ENCODE results near the gene PHETA2. TPM values are rescaled to one million over a fixed set of nuclear protein-coding genes. Genes with fewer than 3 reads are reported as not detected.

Gene PHETA2
- total and polyA plus RNA-seq, 2 of the 4 experiments (the other 2 are of a cell fraction), result 6.5 to 10.0 TPM

- no peak overlapping the region for H2BK5ac ChIP-seq (ENCODE audit: low read depth, low read length, poor library complexity, severe bottlenecking)
- in situ Hi-C loops (cut with MboI; ENCODE audit: low sequenced_read_pairs), result no loop called here
- no CpG with 5 or more reads among the region's 5 CpGs for WGBS, 2 experiments (ENCODE audit: extremely low coverage in 2 of 2, insufficient read length in 1 of 2)
- no peak overlapping the region for H3K14ac ChIP-seq (replicated peaks; ENCODE audit: low read depth, low read length)
- H3K9me1 ChIP-seq (ENCODE audit: insufficient read depth, low read length), result no peaks in the 10 kb centered on the region
- ATAC-seq (ENCODE audit: low read depth), result no peak
- no peak overlapping the region for H3K56ac ChIP-seq (ENCODE audit: extremely low read depth, insufficient read depth, low read length)
- H2AK5ac ChIP-seq (ENCODE audit: low read depth, low read length), result no peak overlapping the region
- H4K8ac ChIP-seq (ENCODE audit: low read depth in 2 of 2, low read length in 2 of 2), result no peak overlapping the region
- no peak overlapping the region for H2BK15ac ChIP-seq (ENCODE audit: low read depth, low read length)
- POLR2A ChIA-PET (ENCODE audit: unreplicated experiment), result no interaction called here
- H3K9ac ChIP-seq (ENCODE audit: low read depth, low read length), result no peak overlapping the region
- CTCF ChIA-PET, result no interaction called here
- no peak overlapping the region for H4K91ac ChIP-seq (ENCODE audit: insufficient read depth, low read depth, low read length)
- no peaks in the 10 kb centered on the region for H3K36me3 ChIP-seq (ENCODE audit: control insufficient read depth, insufficient read depth, low read length)
- peaks cover 3% of the 10 kb centered on the region for H3K4me1 ChIP-seq (ENCODE audit: control insufficient read depth, insufficient read depth, low read length)
- H3K9me3 ChIP-seq (ENCODE audit: control insufficient read depth, insufficient read depth, low read length), result peaks cover 8% of the 10 kb centered on the region
- H3K4me3 ChIP-seq (ENCODE audit: insufficient read depth, low read depth, low read length), result no peak overlapping the region
- intact Hi-C loops (cut with micrococcal nuclease), result no loop called here
- H2AK9ac ChIP-seq (replicated peaks; ENCODE audit: low read depth, low read length, poor library complexity), result no peak overlapping the region
- no peak overlapping the region for H2BK20ac ChIP-seq (ENCODE audit: low read depth, low read length)
- no peak overlapping the region for H4K5ac ChIP-seq (ENCODE audit: low read depth, low read length)
- no peak overlapping the region for H3K23ac ChIP-seq (ENCODE audit: low read depth, low read length)
- H3K79me1 ChIP-seq (ENCODE audit: low read depth in 1 of 2, low read length in 2 of 2), result no peaks in the 10 kb centered on the region
- H3K18ac ChIP-seq (ENCODE audit: low read depth, low read length), result no peak overlapping the region
- H3K27ac ChIP-seq (ENCODE audit: insufficient read depth, low read length), result no peak overlapping the region
- H2AFZ ChIP-seq (replicated peaks; ENCODE audit: low read length, poor library complexity), result no peak overlapping the region
- no peak overlapping the region for H2BK120ac ChIP-seq (ENCODE audit: low read depth, low read length)
- no peak for TF ChIP-seq CEBPB (IDR thresholded peaks at IDR 0.05; ENCODE audit: low read depth, low read length)
- no peak for TF ChIP-seq RCOR1 (IDR thresholded peaks at IDR 0.05; ENCODE audit: insufficient replicate concordance, low read length)
- no peak for TF ChIP-seq USF2 (IDR thresholded peaks at IDR 0.05; ENCODE audit: low read depth, low read length)
- dilution Hi-C loops (cut with HindIII; ENCODE audit: low sequenced_read_pairs, unreplicated experiment), result no loop called here
- no peaks in the 10 kb centered on the region for H4K20me1 ChIP-seq (ENCODE audit: insufficient read depth, low read length)
- BruUV-seq (replicated peaks), result no TSS peak
- H3K27me3 ChIP-seq (ENCODE audit: control insufficient read depth, insufficient read depth, low read length), result no peaks in the 10 kb centered on the region
- DNase-seq, result no peak
- H3K4ac ChIP-seq (ENCODE audit: low read depth, low read length), result no peak overlapping the region
- no peak overlapping the region for H3K4me2 ChIP-seq (ENCODE audit: low read depth, low read length)
Observed at GRCh38 chr22:42033263-42034181, 40.5 kb upstream of the PHETA2 start.

Measured in IMR-90 (cell line).